ENCODE measurements around the gene EPHA1.

The EPHA1 gene

DNA sequence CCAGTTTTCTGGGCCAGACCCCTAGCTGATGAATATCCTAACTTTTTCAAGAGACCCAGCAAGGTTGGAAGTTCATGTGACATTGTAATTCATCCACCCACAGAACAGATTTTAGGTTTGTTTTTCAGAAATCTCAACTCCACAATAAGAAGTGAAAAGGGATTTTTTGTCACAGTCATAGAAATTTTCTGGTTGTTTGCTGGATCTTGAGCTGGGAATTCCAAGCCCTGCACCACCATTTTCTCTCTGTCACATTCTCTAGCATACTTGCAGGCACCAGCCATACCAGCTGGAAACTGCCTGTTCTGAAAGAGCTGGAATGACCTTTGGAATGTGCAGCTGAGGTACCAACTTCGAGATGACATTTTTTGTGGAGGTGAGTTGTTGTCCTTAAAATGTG is 43.1 kb upstream of the EPHA1 start:
- TF ChIP-seq, protein P1, sequence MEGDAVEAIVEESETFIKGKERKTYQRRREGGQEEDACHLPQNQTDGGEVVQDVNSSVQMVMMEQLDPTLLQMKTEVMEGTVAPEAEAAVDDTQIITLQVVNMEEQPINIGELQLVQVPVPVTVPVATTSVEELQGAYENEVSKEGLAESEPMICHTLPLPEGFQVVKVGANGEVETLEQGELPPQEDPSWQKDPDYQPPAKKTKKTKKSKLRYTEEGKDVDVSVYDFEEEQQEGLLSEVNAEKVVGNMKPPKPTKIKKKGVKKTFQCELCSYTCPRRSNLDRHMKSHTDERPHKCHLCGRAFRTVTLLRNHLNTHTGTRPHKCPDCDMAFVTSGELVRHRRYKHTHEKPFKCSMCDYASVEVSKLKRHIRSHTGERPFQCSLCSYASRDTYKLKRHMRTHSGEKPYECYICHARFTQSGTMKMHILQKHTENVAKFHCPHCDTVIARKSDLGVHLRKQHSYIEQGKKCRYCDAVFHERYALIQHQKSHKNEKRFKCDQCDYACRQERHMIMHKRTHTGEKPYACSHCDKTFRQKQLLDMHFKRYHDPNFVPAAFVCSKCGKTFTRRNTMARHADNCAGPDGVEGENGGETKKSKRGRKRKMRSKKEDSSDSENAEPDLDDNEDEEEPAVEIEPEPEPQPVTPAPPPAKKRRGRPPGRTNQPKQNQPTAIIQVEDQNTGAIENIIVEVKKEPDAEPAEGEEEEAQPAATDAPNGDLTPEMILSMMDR (IDR thresholded peaks at IDR 0.05), result no peak

DNA sequence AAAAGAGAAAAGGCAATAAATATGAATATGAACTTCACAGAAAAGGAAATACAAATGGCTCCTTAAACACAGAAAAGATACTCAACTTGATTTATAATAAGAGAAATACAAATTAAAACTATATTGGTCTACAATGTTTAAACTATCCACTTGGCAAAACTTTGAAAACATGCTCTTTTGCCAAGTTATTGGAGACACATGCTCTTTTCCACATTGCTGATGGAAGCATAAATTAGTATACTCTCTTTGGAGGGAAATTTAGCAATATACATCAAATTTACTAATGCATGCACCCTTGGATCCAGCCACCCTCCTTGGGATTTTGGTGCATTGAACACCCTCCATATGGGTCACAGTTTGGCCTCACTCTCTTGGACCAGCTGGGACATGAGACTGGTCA is 42.5 kb upstream of the EPHA1 start:
- TF ChIP-seq, protein P1 (IDR thresholded peaks at IDR 0.05), result no peak

DNA sequence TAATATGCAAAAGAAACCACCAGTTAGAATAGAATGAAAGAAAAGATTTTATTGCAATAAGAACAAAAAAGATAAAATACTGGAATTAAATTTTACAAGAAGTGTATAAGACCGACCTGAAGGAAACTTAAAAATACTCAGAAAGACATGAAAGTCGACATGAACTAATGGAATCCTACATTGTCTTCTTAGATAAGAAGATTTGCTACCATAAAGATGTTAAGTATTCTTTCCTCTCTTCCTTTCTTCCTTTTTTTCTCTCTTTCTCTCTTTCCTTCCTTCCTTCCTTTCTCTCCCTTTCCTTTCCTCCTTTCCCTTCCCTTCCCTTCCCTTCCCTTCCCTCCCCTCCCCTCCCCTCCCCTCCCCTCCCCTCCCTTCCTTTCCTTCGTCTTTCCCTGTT is 41.1 kb upstream of the EPHA1 start:
- TF ChIP-seq, protein P1 (IDR thresholded peaks at IDR 0.05), result no peak

DNA sequence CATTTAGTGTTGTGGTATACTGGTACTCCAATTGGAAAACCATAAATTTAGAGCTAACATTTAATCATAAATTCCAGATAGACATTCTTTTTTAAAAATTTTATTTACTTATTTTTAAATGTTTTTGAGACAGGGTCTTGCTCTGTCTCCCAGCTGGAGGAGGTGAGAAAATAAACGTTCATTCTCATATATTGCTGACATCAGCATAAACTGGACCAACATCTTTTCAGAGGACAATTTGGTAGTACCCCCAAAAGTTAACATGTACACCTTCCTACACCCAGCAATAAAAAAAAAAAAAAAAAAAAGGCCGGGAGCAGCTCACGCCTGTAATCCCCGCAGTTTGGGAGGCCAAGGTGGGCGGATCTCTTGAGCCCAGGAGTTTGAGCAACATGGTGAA is 39.8 kb upstream of the EPHA1 start:
- TF ChIP-seq, protein P1 (IDR thresholded peaks at IDR 0.05), result no peak

DNA sequence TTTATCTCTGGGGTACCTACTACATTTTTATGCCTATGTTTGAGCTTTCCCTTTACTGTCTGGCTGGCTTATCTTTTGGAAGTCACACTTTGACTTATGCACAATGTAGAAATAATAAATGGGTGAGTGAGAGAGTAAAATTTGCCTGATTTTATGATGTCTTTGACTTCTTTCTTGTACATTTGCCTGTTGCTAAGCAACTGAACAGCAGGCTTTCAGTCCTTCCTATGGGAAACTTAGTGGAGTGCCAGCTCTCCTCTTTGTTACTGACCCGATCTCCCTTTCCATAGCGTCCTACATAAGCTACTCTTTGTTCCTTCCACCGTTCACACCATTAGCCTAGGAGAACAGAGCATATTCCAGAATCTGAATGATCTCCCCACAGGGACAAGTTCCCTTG is 38.8 kb upstream of the EPHA1 start:
- TF ChIP-seq, protein P1 (IDR thresholded peaks at IDR 0.05), result no peak

DNA sequence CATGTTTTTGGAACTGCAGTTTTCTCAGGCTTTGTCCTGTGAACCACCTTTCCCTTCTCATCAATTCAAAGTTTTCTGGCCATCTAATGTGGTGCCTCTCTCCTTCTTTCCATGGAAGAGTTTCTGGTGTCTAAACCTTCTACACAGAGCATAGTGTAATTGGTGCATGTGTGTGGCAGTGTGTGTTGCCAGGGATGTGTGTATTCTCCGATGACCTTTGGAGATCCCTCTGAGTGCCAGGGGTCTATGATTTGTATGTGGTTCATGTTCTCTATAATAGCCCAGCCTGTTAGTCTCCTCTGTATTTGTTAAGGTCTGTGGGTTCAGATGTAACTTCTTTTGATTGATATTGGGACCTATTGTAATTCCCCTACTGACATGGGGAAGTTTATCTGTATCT is 36.1 kb upstream of the EPHA1 start:
- TF ChIP-seq, protein P1 (IDR thresholded peaks at IDR 0.05), result no peak

DNA sequence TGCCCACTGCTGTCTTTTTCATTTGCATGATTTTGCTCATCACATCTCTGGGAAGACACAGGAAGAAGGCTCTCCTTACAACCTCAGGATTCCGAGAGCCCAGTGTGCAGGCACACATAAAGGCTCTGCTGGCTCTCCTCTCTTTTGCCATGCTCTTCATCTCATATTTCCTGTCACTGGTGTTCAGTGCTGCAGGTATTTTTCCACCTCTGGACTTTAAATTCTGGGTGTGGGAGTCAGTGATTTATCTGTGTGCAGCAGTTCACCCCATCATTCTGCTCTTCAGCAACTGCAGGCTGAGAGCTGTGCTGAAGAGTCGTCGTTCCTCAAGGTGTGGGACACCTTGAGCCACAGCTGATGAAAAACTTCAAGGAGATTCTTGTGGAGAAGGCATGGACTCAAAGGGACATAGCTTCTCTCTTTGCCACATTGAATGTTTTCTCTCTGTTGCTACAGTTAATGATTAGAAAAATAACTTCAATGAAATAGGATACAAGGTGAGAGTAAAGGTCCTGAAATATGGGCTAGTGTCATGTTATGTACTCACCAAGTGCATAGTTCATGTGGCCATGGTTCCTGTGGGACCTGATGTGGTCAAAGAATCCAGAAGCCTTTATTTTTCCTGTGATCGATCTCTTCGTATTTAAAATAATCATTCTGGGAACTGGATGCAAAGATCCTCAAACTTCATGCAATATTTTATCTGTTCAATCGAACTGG is 35.6 kb upstream of the EPHA1 start:
- TF ChIP-seq, protein P1 (IDR thresholded peaks at IDR 0.05), result no peak

DNA sequence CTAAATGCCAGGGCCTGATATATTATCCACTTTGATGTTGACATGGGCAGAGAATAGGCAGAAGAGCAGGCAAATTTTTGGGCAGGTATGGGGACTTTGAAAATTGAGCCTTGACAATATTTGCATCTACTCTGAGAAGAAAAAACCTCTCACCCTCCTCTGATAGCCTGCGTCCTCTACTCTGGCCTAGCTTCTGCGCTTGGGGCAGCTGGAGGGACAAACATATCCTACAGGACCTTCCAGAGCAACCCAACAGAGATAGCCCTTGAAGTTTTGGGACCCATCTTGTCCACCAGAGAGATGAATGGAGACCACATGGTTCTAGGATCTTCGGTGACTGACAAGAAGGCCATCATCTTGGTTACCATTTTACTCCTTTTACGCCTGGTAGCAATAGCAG is 34.5 kb upstream of the EPHA1 start, which contains the start of gene TAS2R60:
Gene TAS2R60 (plus strand): TSS at position 301 of the 400 bp plus-strand sequence. CDS start 0 bp downstream, at position 301.
- TF ChIP-seq, protein P1 (IDR thresholded peaks at IDR 0.05), result no peak

All from LNCAP (cell line).